ENCODE data around the gene NPNT. TPM values are rescaled to one million over a fixed set of nuclear protein-coding genes. Genes with fewer than 3 reads are reported as not detected.

Gene NPNT
- polyA plus RNA-seq, 1 of the 3 experiments (the other 2 are of a cell fraction), result not detected

DNA sequence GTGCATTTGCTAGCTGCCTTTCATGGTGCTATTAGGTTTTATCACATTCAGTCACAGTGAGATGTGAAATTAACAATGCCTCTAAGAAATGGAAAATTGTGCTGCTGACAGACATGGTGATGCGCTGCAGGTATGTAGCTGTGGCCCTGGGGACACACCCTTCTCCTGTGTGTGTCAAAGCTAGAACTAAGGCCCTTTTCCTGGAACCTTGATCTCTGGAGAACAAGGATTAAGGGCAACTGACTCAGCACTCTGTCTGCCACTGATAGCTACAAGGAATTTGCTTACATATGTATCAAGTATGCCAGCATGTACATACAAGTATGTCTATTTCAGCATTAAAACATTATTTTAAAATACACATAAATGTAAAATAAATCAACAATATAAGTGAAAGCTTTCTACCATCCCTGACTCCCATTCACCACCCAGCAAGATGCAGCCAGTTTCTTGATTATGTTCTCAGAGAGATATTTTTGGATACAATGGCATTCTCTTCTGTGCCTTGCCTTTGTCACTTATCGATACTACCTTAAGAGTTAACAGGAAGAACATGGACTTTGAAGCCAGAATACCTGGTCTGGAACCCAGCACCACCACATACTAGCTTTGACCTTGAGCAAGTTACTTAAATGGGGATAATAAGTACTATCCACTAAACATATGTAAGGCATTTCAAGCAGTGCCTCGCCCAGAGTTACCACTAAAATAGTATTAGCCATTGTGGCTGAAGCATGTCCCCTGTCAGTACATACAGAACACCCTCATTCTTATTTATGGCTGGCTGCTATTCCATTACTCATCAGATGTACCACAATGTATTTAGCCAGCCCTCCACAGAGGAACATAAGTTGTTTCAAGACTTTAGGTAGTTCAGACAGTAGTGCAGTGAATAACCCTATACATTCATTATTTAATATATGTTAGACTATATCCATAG is 68.5 kb downstream of the NPNT start:
- Histone ChIP-seq H3K4me3 (ENCODE audit: low read depth in 2 of 2, low read length in 1 of 2) (no peak overlapping the region), H3K36me3 (replicated peaks in 1 of 2; ENCODE audit: control insufficient read depth in 1 of 2, insufficient read depth in 2 of 2, low read length in 1 of 2) (no peaks in the 10 kb centered on the region), H3K9ac (no peak overlapping the region), H3K27me3 (ENCODE audit: insufficient read depth) (no peaks in the 10 kb centered on the region), H3F3A (replicated peaks; ENCODE audit: insufficient read depth) (no peaks in the 10 kb centered on the region), H3K27ac (ENCODE audit: low read depth in 2 of 2, low read length in 1 of 2) (no peak overlapping the region), H3K79me2 (ENCODE audit: insufficient read depth) (no peaks in the 10 kb centered on the region), H3K9me3 (no peaks in the 10 kb centered on the region), H3K4me1 (ENCODE audit: control insufficient read depth in 1 of 2, insufficient read depth in 2 of 2, low read depth in 1 of 2, low read length in 1 of 2) (peaks cover 0 to 4% of the 10 kb centered on the region in 2 experiments; a peak in 2 of 4 replicates), H3K9me2 (no peaks in the 10 kb centered on the region), H4K20me1 (ENCODE audit: insufficient read depth) (no peaks in the 10 kb centered on the region), H3K4me2 (no peak overlapping the region), H2AFZ (ENCODE audit: low read depth) (no peak overlapping the region)
- CTCF ChIA-PET, result no interaction called here
- DNase-seq, result no peak
- TF ChIP-seq GATA2 (CRISPR knock-in tag; IDR thresholded peaks at IDR 0.05) (no peak), TEAD4 (IDR thresholded peaks at IDR 0.05; ENCODE audit: borderline replicate concordance, insufficient read depth) (no peak), RCOR1 (IDR thresholded peaks at IDR 0.05; ENCODE audit: low read length) (no peak), POLR2AphosphoS5 (IDR thresholded peaks at IDR 0.05; ENCODE audit: low read depth, low read length) (no peak), MXI1 (IDR thresholded peaks at IDR 0.05; ENCODE audit: low read depth, low read length) (no peak), RAD21 (IDR thresholded peaks at IDR 0.05; ENCODE audit: low read length) (no peak), RFX5 (IDR thresholded peaks at IDR 0.05; ENCODE audit: low read length) (no peak), TAF1 (IDR thresholded peaks at IDR 0.05; ENCODE audit: borderline replicate concordance, low read depth, low read length) (no peak), SMC3 (IDR thresholded peaks at IDR 0.05; ENCODE audit: low read depth, low read length) (no peak), NFIC (IDR thresholded peaks at IDR 0.05; ENCODE audit: borderline replicate concordance) (no peak), RXRA (IDR thresholded peaks at IDR 0.05; ENCODE audit: borderline replicate concordance, low read depth) (no peak), MEF2A (IDR thresholded peaks at IDR 0.05; ENCODE audit: borderline replicate concordance, low read depth) (no peak), FOSL2 (IDR thresholded peaks at IDR 0.05; ENCODE audit: borderline replicate concordance, low read depth) (no peak), FOXJ3 (CRISPR knock-in tag; IDR thresholded peaks at IDR 0.05) (no peak), NRF1 (IDR thresholded peaks at IDR 0.05; ENCODE audit: low read depth, low read length) (no peak), EP300 (IDR thresholded peaks at IDR 0.05; ENCODE audit: borderline replicate concordance in 1 of 2, low read depth in 1 of 2, low read length in 1 of 2) (no peak), TCF12 (IDR thresholded peaks at IDR 0.05) (no peak)
- TF ChIP-seq, protein P1, sequence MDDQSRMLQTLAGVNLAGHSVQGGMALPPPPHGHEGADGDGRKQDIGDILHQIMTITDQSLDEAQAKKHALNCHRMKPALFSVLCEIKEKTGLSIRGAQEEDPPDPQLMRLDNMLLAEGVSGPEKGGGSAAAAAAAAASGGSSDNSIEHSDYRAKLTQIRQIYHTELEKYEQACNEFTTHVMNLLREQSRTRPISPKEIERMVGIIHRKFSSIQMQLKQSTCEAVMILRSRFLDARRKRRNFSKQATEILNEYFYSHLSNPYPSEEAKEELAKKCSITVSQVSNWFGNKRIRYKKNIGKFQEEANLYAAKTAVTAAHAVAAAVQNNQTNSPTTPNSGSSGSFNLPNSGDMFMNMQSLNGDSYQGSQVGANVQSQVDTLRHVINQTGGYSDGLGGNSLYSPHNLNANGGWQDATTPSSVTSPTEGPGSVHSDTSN (IDR thresholded peaks at IDR 0.05), result no peak
- TF ChIP-seq, protein P2, sequence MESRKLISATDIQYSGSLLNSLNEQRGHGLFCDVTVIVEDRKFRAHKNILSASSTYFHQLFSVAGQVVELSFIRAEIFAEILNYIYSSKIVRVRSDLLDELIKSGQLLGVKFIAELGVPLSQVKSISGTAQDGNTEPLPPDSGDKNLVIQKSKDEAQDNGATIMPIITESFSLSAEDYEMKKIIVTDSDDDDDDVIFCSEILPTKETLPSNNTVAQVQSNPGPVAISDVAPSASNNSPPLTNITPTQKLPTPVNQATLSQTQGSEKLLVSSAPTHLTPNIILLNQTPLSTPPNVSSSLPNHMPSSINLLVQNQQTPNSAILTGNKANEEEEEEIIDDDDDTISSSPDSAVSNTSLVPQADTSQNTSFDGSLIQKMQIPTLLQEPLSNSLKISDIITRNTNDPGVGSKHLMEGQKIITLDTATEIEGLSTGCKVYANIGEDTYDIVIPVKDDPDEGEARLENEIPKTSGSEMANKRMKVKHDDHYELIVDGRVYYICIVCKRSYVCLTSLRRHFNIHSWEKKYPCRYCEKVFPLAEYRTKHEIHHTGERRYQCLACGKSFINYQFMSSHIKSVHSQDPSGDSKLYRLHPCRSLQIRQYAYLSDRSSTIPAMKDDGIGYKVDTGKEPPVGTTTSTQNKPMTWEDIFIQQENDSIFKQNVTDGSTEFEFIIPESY (IDR thresholded peaks at IDR 0.05; ENCODE audit: borderline replicate concordance, low read depth), result no peak
- TF ChIP-seq, protein P3, sequence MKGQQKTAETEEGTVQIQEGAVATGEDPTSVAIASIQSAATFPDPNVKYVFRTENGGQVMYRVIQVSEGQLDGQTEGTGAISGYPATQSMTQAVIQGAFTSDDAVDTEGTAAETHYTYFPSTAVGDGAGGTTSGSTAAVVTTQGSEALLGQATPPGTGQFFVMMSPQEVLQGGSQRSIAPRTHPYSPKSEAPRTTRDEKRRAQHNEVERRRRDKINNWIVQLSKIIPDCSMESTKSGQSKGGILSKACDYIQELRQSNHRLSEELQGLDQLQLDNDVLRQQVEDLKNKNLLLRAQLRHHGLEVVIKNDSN (IDR thresholded peaks at IDR 0.05; ENCODE audit: borderline replicate concordance, low read depth), result no peak
- 92% methylated on average over 3 of the region's 3 CpGs for WGBS (ENCODE audit: low lambda C conversion rate)
- POLR2A ChIA-PET, result no interaction called here

Measured in SK-N-SH (cell line).